Stimulated activated naive CD8-positive, alpha-beta T cell treated with anti-CD3 and anti-CD28 coated beads, Interleukin-15, Interleukin-2, amounts not matched to agents 100 ng/mL and 50 ng/mL, for 24 hours (primary cell): Measurements from ENCODE around the gene AUH.

Experiments
- H3K27ac Mint-ChIP-seq: one replicate; pipeline ENCODE4 v1.8.0; 2021; ENCODE audit warnings: mild to moderate bottlenecking, mixed read lengths
- H3K27me3 Mint-ChIP-seq: one replicate; pipeline ENCODE4 v1.8.0; 2021; ENCODE audit warnings: mixed read lengths
- H3K36me3 Mint-ChIP-seq: one replicate; pipeline ENCODE4 v1.8.0; 2021; ENCODE audit warnings: low read depth, mixed read lengths
- H3K4me1 Mint-ChIP-seq: one replicate; pipeline ENCODE4 v1.8.0; 2021; ENCODE audit warnings: low read depth, mixed read lengths
- H3K4me3 Mint-ChIP-seq: one replicate; pipeline ENCODE4 v1.8.0; 2021; ENCODE audit warnings: mild to moderate bottlenecking, mixed read lengths
- H3K9me3 Mint-ChIP-seq: one replicate; pipeline ENCODE4 v1.8.0; 2021; ENCODE audit warnings: mixed read lengths

The AUH gene

DNA sequence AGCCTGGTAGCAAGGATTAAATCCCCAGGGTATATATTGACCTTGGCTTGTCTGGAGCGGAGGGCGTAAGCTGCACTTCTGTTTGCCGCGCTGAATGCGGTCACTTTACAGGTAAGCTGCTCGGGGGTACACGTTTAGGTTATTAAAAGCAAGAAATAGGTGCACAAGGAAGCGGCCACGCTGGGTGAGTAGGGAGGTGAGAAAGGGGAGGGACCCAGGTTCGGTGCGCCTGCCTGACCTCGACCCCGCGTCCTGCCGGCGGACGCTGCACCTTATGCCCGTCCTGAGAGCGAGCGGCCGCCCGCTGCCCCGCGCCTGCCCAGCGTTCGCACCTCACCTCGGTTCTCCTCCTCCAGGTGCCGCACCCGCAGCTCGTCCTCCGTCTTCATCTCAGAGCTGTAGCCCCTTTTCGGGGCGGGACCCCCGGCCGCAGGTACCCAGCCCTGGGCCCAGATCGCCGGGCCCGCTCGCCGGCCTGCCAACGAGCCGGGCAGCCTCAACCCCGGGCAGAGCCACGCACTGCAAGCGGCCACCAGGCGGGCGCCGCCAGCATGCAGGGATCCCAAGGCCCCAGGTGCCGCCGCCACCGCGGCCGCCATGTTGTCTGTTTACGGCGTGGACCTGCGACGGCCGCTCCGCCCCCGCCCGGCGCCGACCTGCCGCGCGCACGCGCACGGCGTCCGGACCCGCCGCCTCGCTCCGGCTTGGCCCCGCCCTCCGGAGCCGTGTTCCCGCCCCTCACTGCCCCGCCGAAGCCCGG is at the start of gene AUH:
TSS of gene AUH (minus strand) at position 628 of the 760 bp plus-strand sequence. CDS start at position 599, 29 bp downstream.
- Mint-ChIP-seq H3K4me3 (peak within 1 kb of the TSS; percentile 96), H3K27ac (peak within 1 kb of the TSS; percentile 89), H3K4me1 (peaks cover 51% of the 10 kb centered on the region), H3K9me3 (no peaks in the 10 kb centered on the region), H3K27me3 (no peaks in the 10 kb centered on the region), H3K36me3 (peaks cover 33% of the 10 kb centered on the region)

GRCh38 chr9:91411096-91411771 is 49.5 kb upstream of the AUH start:
- H3K27me3 Mint-ChIP-seq, result no peaks in the 10 kb centered on the region
- no peak overlapping the region for H3K27ac Mint-ChIP-seq
- H3K9me3 Mint-ChIP-seq, result no peaks in the 10 kb centered on the region
- no peak overlapping the region for H3K4me3 Mint-ChIP-seq
- H3K36me3 Mint-ChIP-seq, result peaks cover 76% of the 10 kb centered on the region
- peaks cover 56% of the 10 kb centered on the region for H3K4me1 Mint-ChIP-seq

DNA sequence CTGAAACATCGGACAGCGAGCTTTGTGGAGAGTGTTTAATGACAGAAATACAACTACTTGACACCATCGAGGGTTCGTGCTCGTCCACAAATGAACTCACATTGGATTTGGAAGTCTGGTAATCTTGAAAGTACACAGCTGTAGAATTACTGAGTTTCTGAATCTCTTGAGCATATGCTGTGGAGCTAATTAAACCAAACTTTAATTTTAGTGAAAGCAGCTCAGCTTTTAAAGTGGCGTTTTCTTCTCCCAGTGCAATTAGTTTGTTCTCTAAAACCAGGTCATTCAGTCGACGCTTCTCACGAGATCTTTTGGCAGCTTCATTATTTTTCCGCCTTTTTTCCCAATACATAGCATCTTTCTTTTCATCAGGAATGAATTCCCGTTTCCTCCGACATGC is 48.4 kb upstream of the AUH start:
- Mint-ChIP-seq H3K4me3 (no peak overlapping the region), H3K9me3 (no peaks in the 10 kb centered on the region), H3K27me3 (no peaks in the 10 kb centered on the region), H3K4me1 (peaks cover 46% of the 10 kb centered on the region), H3K27ac (no peak overlapping the region), H3K36me3 (peaks cover 67% of the 10 kb centered on the region)

DNA sequence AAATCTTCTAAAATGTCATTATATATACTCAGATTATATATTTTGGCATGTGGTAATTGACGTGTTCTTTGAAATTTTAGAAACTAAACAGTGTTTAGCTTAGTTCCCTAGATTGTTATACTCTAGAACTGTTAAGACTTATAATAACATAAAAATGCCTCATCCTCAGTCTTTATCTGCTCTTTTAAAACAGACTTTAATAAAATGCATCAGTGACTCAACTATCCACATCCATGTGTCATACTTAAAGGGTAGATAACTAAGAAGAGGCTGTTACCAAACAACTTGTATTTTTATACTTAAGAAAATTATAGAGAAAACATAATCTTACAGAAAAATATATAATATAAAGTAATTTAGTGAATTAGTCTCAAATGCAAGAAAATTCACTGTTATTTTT is 46.8 kb upstream of the AUH start:
- H3K27me3 Mint-ChIP-seq, result no peaks in the 10 kb centered on the region
- H3K4me1 Mint-ChIP-seq, result peaks cover 36% of the 10 kb centered on the region
- peaks cover 52% of the 10 kb centered on the region for H3K36me3 Mint-ChIP-seq

DNA sequence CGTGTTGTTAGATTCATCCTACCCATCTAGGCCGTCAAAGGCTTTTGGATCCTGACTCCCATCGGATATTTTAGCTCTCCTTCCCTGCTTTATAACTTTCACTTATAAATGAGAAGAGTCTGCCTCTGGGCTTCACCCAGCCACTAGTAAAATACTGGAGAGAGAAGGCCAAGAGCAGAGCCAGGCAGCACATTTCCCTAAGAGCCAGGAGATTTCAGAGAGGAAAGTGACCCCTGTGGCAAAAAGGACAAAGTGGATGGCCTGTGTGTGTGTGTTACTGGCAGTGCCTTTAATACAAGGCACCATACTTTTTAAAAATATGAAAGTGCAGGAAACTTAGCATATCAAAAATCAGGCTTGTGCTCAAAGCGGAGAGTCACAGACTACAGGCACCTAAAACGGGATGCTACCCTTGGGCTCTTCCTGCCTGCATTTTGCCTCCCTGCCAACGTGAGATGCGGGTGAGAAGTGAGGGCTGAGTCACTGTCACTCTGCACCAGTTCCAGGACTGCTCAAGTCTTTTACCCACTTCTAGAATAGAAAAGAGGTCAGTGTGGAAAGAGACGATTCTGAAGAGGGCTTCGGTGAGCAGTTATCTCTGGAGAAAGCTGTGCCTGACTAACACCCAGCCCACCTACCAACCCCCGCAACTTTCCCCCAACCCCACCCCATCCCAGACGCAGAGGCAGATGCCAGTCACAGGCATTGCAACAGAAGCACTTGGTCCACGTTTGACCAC is 46.0 kb upstream of the AUH start:
- Mint-ChIP-seq H3K4me1 (peaks cover 32% of the 10 kb centered on the region), H3K9me3 (no peaks in the 10 kb centered on the region), H3K27me3 (peaks cover 2% of the 10 kb centered on the region), H3K27ac (no peak overlapping the region), H3K4me3 (no peak overlapping the region), H3K36me3 (peaks cover 46% of the 10 kb centered on the region)

More for the DNA sequence above, 46.8 kb upstream of the AUH start:
- H3K4me3 Mint-ChIP-seq, result no peak overlapping the region
- H3K27ac Mint-ChIP-seq, result no peak overlapping the region
- no peaks in the 10 kb centered on the region for H3K9me3 Mint-ChIP-seq

DNA sequence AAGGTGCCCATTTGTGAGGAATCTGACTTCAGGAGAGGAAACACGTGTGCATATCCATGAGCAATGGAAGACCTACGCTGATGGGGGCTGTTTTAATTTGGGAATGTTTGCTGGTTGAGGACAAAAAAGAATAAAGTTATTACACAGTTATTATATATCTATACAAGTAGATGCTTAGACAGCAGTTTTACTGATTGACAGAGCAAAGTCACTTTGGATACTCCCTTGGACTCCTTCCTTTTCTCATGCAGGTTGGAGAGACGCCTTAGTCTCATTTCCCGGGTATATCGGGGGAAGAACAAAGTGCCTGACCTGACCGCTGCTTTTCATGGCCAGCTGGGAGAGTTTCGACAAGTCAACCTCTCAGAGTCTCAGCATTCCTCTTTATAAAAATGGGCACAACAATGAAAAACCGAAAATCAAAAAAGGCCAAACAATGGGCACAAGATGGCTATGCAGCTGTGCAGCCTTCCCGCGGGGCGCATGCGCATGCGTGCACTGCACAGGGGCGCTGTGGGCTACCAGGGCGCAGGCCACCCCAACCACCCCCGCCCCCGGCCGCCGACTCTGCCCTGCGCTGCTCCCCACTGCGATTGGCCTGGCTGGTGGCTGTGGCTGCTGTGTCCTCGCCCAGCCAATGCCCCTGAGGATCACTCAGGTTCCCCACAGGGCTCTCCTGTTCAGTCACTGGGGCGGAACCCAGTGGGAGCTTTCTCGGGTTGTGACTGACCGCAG is 43.8 kb upstream of the AUH start:
- no peak overlapping the region for H3K27ac Mint-ChIP-seq
- H3K4me3 Mint-ChIP-seq, result no peak overlapping the region
- no peaks in the 10 kb centered on the region for H3K9me3 Mint-ChIP-seq

GRCh38 chr9:91403665-91404543 is 42.2 kb upstream of the AUH start:
- Mint-ChIP-seq H3K27me3 (peaks cover 7% of the 10 kb centered on the region), H3K36me3 (peaks cover 14% of the 10 kb centered on the region), H3K27ac (no peak overlapping the region), H3K4me3 (no peak overlapping the region), H3K9me3 (no peaks in the 10 kb centered on the region), H3K4me1 (peaks cover 10% of the 10 kb centered on the region)

More for the DNA sequence above, 43.8 kb upstream of the AUH start:
- Mint-ChIP-seq H3K36me3 (peaks cover 30% of the 10 kb centered on the region), H3K4me1 (peaks cover 17% of the 10 kb centered on the region), H3K27me3 (peaks cover 4% of the 10 kb centered on the region)

DNA sequence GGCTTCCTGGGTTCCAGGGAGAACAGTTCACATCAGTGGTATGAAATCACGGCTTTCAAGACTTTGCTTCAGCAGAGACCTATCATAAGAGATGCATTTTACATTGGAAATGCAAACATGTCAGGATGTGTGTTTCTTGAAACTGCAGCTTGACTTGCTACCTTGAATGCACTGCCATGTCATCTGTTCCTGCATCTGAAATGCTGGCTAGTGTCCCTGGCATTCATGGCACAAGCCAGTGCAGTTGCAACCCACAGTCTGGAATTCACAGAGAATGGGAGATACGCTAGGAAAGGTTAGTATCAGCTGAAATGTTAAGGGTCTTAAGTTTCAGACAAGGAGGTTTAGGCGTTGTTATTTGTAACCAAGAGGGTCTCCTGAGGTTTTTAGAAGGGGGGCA is 37.2 kb upstream of the AUH start:
- Mint-ChIP-seq H3K4me1 (peaks cover 26% of the 10 kb centered on the region), H3K27ac (no peak overlapping the region), H3K27me3 (peaks cover 7% of the 10 kb centered on the region), H3K9me3 (no peaks in the 10 kb centered on the region), H3K36me3 (no peaks in the 10 kb centered on the region), H3K4me3 (no peak overlapping the region)

DNA sequence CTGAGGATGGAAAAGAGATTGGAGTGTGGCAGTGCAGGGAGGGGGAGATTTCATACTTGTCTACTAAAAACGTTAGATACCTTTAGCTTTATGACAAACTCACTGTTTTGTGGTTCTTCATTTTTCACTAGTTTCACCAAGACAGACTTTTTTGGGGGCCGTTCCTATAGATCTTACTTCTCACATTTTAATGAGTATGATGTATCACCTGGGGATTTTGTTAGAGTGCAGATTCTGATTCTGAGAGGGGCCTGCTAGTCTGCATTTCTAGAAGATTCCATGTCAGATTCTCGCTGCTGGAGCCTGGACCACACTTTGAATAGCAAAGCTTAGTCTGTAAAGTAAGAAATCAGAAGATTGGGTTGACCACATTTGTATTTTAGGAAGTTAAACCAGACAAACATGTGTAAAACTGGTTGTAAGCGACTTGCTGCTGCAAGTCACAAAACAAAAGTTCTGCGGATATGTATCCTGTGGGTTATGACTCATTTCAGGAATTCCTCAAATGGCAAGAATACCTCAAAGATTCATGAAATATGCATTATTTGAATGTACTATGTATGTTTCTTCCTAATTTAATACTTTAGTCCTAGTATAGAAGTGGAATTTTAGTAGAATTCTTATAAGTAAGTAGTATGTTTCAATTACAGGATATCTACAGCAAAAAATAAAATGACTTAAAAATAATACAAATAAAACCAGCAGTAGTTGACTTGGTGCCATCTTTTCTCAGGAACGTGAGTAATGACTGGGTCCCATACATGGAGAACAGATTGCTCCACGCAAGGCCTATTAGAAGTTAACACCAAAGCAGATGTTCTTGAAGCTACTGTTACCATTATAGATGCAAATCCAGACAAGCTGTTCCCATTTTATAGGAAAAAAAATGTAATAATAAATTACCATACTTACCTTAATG is 34.1 kb upstream of the AUH start:
- H3K9me3 Mint-ChIP-seq, result no peaks in the 10 kb centered on the region
- peaks cover 19% of the 10 kb centered on the region for H3K4me1 Mint-ChIP-seq
- peak overlapping the region; percentile 75 for H3K27ac Mint-ChIP-seq
- H3K36me3 Mint-ChIP-seq, result no peaks in the 10 kb centered on the region
- peaks cover 3% of the 10 kb centered on the region for H3K27me3 Mint-ChIP-seq
- H3K4me3 Mint-ChIP-seq, result peak overlapping the region; percentile 22

DNA sequence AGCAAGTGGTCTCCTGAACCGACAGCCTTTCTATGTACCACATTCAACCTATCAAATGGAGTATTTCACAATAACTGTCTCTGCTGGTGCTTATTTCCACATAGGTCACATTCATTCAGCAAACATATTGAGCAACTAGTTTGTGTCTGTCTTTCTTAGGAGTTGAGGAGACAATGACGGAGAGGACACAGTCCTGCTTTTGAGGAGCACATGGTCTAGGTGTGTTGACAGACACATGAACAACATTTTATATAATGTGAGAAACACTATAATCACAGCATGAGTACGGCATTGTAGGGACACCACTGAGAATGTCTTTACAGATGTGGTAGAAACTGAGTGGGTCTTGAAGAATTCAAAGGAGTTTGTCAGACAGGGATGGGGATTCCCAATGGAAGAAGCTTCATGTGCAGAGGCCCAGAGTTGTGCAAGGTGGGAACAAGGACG is 33.4 kb upstream of the AUH start:
- peaks cover 3% of the 10 kb centered on the region for H3K27me3 Mint-ChIP-seq
- no peaks in the 10 kb centered on the region for H3K9me3 Mint-ChIP-seq
- no peaks in the 10 kb centered on the region for H3K36me3 Mint-ChIP-seq
- H3K27ac Mint-ChIP-seq, result peak overlapping the region; percentile 75
- H3K4me1 Mint-ChIP-seq, result peaks cover 19% of the 10 kb centered on the region
- H3K4me3 Mint-ChIP-seq, result peak overlapping the region; percentile 22

DNA sequence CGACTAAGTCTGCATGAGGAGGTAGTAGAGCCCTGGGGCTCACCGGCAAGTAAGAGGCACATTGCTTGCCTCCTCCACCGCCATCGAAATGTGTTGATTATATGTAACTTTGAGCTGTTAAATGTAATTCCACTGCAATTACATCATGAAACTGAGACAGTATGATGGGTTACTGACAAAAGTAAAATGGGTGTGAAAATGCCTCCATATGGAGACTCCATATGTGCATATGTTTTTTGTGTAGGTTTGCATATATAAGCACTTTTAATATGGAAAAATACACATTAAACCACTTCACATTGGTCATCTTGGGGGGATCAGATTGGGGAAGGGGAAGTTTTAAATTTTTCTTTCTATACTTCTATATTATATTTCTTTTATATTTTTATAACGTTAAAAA is 32.1 kb upstream of the AUH start:
- Mint-ChIP-seq H3K4me3 (no peak overlapping the region), H3K36me3 (no peaks in the 10 kb centered on the region), H3K9me3 (no peaks in the 10 kb centered on the region), H3K4me1 (peaks cover 19% of the 10 kb centered on the region), H3K27ac (no peak overlapping the region), H3K27me3 (no peaks in the 10 kb centered on the region)

DNA sequence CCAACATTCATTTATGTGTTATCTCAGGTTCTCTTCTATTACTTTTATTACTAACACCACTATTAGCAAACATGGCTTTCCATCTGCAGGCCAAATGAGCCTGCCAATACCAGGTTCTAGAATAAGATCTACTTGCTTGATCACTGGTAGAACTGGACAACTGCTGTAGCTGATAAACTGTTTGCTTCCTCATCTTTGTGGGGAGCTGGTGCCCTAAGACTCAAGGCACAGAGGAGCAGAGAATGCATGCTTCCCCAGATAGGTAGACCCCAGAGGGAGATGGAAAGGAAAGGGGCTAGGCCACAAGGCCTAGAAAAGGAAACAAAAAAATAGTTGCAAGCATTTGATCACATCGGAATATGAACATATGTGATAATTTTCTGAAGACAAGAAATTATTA is 30.7 kb upstream of the AUH start:
- no peaks in the 10 kb centered on the region for H3K27me3 Mint-ChIP-seq
- H3K4me1 Mint-ChIP-seq, result peaks cover 19% of the 10 kb centered on the region
- no peak overlapping the region for H3K4me3 Mint-ChIP-seq
- H3K27ac Mint-ChIP-seq, result no peak overlapping the region
- H3K9me3 Mint-ChIP-seq, result no peaks in the 10 kb centered on the region
- H3K36me3 Mint-ChIP-seq, result no peaks in the 10 kb centered on the region

DNA sequence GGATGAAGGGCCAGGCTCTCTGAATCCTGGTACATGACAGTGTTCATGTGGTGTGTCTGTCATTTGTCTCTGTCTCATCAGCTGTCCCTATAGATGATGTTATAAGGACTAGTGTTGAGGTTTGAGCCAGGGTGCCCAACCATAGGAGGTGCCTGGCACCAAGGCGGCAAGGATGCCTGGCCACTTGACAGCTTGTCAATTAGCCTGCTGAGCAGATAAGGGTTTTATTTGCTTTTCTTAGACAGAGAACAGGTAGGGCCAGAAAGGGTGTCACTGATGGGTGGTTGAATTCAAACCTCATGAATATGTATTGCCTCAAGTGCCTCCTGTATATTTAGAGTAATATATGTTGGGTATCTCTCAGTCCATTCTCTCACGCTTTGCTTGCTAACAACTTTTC is 30.1 kb upstream of the AUH start:
- Mint-ChIP-seq H3K27ac (no peak overlapping the region), H3K27me3 (no peaks in the 10 kb centered on the region), H3K36me3 (no peaks in the 10 kb centered on the region), H3K4me1 (peaks cover 19% of the 10 kb centered on the region), H3K4me3 (no peak overlapping the region), H3K9me3 (no peaks in the 10 kb centered on the region)
